Muscle of back (tissue), 13 donors: ENCODE data around the gene SFN. TPM values are rescaled to one million over a fixed set of nuclear protein-coding genes. Genes with fewer than 3 reads are reported as not detected.
"Not testable (repeated sequence)": the region's sequence is repeated elsewhere in the genome, so short reads cannot be mapped to it uniquely, and the experiment has no call there.

Source experiments
- DNase-seq, 3 donors: peaks; one replicate each; pipeline versions ENCODE4 v3.0.0 to v3.0.0-alpha.2; 2013
- long read RNA-seq, 9 donors: transcript quantifications; one replicate each; lab custom pipeline, GENCODE V29; 2026
- polyA plus RNA-seq, 10 donors: library from polyadenylated mRNA; unstranded; fragments of 120-200 nt; gene quantifications; one replicate each; pipeline ENCODE4 v1.2.1, GENCODE V29; 2013; ENCODE audit not compliant: insufficient read length in 10 of 10

SFN gene
- 10 to 100 TPM in 2 of 10 donors, under 1 TPM in 8; 0.17 to 36.0 (median 0.26) TPM for polyA plus RNA-seq
- long read RNA-seq, donor 1, partial matches to known transcripts, result 0 of 1 reads
- long read RNA-seq, donor 1, other reads (novel, unspliced or antisense), result 0 of 1 reads
- long read RNA-seq, donor 2, result 0 reads
- long read RNA-seq, donor 3, result 0 reads
- long read RNA-seq, donor 4, result 0 reads
- long read RNA-seq, donor 5, result 0 reads
- long read RNA-seq, donor 6, result 0 reads
- long read RNA-seq, donor 7, result 0 reads
- long read RNA-seq, donor 8, transcript SFN-201 (1 exons, 1,320 nt), result major isoform, 35 of 35 reads
- long read RNA-seq, donor 8, partial matches to known transcripts, result 0 of 35 reads
- long read RNA-seq, donor 8, other reads (novel, unspliced or antisense), result 0 of 35 reads
- long read RNA-seq, donor 9, result 0 reads

GRCh38 chr1:26862781-26863684, at the start of gene SFN:
SFN (plus strand) TSS chr1:26863149; CDS start chr1:26863213, 64 bp downstream.
- no peak for DNase-seq

GRCh38 chr1:26814377-26814776, 48.6 kb upstream of the SFN start:
- DNase-seq, result no peak

- DNase-seq, result no peak
Observed at GRCh38 chr1:26814893-26815292, 48.1 kb upstream of the SFN start.

- DNase-seq, result no peak
Observed at GRCh38 chr1:26820784-26821269, 42.1 kb upstream of the SFN start.

GRCh38 chr1:26822737-26823395, 40.1 kb upstream of the SFN start:
- DNase-seq, result no peak

GRCh38 chr1:26824731-26825130, 38.2 kb upstream of the SFN start:
- no peak for DNase-seq

DNA sequence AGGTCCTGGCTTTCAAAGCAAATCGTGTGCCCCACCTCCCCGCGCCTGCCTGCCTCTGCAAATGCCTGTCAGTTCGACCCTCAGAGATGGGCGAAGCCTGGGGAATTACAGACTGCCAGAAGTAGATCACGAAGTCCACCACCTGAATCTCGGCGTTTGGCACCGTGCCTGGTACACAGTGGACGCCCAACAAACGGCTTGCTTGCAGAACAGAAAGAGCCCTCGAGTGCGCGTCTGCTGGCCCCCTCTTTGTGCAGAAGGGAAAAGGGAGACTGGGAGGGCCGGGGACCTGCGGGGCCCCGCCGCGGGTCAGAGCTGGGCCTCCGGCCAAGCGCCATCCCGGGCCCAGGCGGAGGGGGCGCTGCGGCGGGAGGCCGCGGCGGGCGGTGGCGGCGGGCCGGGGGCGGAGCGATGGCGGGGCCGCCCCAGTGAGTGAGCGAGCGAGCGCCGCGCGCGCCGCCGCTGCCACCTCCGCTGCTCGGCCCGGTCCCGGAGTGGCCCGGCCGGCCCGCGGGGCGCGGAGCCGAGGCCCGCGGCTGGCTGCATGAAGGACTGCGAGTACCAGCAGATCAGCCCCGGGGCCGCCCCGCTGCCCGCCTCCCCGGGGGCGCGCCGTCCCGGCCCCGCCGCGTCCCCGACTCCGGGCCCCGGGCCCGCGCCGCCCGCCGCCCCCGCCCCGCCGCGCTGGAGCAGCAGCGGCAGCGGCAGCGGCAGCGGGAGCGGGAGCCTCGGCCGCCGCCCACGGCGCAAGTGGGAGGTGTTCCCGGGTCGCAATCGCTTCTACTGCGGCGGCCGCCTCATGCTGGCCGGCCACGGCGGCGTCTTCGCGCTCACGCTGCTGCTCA, 36.5 kb upstream of the SFN start, which contains the start of gene ZDHHC18:
Gene ZDHHC18, plus strand, starts transcription at position 428 of the 845 bp plus-strand sequence. Its CDS starts 117 bp downstream, at position 545.
- peak; percentile 64 to 83 (median 77) for DNase-seq

GRCh38 chr1:26827106-26827604, 35.8 kb upstream of the SFN start:
- DNase-seq, result peak in 1 of 3 donors; percentile 22

DNA sequence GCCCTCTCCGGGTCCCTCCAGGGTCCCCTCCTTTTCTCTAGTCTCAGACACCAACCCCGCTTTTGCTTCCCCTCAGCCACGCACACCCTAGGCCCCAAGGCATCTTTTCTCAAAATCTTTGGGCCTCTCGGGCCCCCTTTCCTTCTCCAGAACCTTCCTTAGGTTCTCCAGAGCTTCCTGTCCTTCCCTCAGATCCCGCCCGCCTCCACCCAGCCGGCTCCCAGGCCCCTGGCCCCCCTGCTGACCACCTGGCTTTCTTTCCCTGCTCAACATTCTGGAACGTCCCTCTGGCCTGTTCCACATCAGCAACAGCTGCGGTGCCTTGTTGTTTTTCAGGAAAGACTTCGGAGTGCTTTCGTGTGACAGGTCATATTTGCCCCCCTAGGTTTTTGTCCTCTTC, 35.3 kb upstream of the SFN start:
- DNase-seq, result peak in 1 of 3 donors; percentile 64

DNA sequence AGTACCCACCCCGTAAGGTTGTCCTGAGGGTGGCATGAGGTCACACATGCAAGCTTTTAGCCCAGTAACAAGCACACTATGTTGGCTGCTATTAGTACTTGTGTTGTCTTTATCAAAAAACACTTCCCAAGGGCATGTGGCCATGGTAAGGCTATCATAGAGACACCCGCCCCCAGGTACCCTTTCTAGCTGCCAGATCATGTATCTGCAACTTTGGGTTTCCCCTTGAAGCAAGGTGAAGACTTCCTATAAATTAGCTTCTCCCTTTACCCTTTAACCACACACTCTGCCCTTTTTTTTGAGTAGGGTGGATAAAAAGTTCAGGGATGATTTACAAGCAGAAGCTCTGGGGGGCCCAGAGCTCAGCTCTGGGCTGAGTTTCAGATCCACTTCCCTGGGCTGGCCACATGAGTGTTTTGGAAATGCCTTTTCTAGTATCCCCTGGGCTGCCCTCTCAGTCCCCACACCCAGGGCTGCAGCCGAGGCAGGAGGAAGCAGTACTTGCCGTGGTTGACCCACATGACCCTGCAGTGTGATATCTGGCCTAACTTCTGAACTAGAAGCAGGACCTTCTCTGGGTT, 34.4 kb upstream of the SFN start:
- no peak for DNase-seq

DNA sequence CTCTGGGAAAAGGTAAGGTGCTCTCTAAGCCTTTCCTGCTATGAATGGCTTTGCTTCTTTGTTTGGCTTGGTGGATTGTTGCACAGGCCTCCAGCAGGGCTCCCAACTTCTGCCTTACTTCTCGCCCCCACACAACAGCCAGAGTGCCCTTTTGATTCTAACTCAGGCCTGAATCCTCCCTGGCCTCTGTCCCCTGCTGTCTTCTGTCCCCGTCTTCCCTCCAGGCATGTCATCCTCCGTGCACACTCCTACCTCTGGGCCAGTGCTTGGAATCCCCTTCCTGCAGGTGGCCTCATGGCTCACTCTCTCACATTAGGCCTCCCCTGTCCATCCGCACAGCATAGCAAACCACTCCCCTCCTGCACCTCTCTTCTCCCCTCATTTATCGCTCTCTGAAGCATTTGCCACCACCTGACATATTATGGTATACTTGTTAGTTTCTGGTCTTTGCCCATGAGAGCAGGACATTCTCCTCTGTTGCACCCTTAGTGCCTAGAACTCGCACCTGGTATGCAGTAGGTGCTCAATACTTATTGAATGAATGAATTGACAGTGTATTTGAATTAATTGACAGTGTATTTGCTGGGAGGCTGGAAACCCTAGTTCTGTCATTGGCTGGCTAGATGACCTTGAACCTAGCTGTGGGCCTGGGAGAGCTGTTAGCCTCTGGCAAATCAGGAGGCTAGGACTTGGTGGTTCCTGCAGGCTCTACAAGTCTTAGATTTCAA, 33.6 kb upstream of the SFN start:
- DNase-seq, result no peak

- no peak for DNase-seq
Observed at GRCh38 chr1:26831059-26831458, 31.9 kb upstream of the SFN start.

DNA sequence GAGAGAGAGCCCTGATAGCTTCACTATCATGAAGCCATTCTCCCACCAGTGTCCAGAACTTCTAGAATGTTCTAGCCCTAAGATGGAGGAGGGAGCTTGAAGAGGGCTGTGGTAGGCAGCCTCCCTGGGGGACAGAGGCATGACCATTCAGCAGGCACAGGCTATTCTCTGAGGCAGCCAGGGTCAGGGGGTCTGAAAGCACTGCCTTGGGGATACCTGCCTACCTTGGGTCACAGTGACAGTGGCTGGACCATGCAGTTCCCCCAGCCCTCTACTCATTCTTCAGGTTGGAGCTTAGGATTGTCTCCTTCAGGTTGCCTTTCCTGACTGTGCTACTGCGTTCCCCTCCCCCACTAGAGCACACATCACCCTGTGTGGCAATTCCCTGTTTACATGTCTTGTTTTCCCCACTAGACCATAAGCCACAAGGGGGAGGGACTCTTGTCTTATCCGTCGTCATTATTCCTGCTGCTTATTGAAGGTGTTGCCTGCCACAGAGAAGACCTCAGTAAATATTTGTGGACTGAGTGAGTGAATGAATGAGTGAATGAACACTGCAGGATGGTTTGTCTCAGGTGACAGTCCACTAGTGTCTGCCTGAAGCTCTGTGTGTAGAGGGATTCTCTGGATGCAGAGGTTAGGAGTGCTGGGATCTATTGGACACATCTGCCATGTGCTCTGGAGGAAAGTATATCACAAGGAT, 31.3 kb upstream of the SFN start:
- DNase-seq, result no peak

- no peak for DNase-seq
Observed at GRCh38 chr1:26832249-26832960, 30.5 kb upstream of the SFN start.

DNA sequence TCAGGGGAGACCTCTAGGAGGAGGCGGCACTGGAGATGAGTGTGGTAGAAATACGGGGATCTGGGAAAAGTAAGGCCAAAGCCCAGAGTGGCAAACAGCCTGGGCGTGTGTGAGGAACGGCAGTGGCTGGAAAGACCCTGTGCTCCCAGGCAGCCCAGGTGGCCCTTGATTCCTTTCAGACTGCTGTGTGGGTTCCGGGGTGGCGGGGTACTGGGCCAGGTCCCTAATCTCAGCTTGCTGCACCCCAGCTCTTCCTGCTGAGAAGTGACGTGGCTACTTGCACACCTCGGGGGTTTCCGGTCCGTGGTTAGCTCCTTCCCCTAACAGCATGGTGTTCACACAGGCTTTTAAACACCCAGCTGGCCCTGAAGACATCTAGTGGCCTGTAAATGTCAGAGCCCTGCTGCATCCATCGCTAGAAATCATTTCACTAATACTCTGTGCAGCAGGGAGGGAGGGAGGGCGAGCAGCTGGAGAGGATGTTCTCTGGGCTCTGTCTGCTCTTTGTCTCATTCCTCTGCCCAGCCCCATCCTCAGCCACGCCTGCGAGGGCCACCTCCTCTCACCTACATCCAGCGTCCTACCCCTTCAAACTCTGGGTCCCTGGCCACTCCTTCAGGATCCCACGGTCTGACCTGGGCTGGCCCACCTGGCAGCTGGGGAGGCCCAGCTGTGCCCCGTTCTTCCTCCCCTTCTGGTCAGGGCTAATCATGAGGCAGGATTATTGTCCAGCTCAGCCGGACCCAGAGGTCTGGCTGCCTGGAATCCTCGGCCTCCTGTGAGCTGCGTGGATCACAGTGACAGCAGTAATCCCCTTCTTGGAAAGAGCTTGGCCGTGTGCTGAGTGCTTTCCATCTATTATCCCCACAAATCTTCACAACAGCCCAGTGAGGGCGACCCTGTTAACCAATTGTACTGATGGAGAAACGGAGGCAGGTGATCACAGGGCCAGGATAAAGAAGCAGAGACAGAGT, 29.2 kb upstream of the SFN start:
- DNase-seq, result no peak

DNA sequence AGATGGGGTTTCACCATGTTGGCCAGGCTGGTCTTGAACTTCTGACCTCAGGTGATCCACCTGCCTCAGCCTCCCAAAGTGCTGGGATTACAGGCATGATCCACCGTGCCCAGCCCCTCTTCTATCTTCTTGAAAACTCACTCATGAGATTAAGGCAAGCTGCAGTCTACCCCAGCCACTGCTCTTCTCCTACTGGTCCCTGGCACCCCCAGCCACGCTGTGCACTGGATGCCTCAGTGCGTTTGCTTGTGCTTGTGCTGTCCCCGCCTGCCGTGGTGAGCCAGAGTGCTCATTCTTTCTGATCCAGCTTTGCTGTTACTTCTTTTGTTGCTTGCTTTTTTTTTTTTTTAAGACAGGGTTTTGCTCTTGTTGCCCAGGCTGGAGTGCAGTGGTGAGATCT, 25.3 kb upstream of the SFN start:
- not testable (repeated sequence) for DNase-seq
